ENCODE results near the gene CTBP2.

The CTBP2 gene

DNA sequence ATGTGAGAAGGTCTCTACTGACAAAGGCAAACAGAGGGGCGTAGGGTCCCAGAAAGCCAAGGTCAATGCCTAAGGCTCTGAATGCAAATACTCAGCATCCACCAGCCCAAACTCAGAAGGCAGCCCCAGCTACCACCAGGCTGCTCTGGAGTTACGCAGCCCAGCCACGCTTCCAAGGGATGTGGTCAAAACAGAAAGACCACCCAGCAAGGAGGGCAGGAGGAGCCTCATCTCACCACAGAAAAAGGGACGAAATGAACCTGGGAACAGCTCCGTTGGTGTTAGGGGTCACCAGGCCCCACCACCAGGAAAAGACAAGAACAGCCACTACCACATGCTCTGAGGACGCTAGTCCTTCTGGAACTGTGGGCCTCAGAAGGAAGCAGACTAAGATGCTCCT is 65.1 kb downstream of the CTBP2 start:
- TF ChIP-seq, protein P1, sequence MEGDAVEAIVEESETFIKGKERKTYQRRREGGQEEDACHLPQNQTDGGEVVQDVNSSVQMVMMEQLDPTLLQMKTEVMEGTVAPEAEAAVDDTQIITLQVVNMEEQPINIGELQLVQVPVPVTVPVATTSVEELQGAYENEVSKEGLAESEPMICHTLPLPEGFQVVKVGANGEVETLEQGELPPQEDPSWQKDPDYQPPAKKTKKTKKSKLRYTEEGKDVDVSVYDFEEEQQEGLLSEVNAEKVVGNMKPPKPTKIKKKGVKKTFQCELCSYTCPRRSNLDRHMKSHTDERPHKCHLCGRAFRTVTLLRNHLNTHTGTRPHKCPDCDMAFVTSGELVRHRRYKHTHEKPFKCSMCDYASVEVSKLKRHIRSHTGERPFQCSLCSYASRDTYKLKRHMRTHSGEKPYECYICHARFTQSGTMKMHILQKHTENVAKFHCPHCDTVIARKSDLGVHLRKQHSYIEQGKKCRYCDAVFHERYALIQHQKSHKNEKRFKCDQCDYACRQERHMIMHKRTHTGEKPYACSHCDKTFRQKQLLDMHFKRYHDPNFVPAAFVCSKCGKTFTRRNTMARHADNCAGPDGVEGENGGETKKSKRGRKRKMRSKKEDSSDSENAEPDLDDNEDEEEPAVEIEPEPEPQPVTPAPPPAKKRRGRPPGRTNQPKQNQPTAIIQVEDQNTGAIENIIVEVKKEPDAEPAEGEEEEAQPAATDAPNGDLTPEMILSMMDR (IDR thresholded peaks at IDR 0.05; ENCODE audit: insufficient read depth, low read depth, low read length, missing control alignments) = no peak
- no peak for DNase-seq (ENCODE audit: low read depth)
- no peak overlapping the region for H3K4me3 ChIP-seq (ENCODE audit: low read depth, low read length)

DNA sequence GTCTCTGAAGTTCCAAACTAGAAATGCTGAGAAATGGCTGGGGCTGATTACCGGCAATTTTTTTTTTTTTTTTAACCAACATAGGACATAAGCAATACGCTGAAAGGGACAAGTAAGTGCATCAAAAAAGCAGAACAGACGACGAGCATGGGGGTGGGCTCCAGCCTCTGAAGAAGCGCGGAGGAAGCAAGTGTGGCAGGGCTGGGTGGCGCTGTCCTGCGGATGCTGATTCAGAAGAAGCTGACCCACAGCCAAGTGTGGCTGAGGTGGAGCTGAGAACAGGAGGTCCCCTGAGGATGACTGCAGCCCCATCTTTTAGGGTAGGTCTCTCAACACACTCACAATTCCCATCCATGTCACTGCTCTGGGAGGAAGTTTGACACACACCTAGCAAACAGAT is 65.6 kb downstream of the CTBP2 start:
- DNase-seq (ENCODE audit: low read depth) = no peak
- H3K4me3 ChIP-seq (ENCODE audit: low read depth, low read length) = no peak overlapping the region
- TF ChIP-seq, protein P1 (IDR thresholded peaks at IDR 0.05; ENCODE audit: insufficient read depth, low read depth, low read length, missing control alignments) = no peak

DNA sequence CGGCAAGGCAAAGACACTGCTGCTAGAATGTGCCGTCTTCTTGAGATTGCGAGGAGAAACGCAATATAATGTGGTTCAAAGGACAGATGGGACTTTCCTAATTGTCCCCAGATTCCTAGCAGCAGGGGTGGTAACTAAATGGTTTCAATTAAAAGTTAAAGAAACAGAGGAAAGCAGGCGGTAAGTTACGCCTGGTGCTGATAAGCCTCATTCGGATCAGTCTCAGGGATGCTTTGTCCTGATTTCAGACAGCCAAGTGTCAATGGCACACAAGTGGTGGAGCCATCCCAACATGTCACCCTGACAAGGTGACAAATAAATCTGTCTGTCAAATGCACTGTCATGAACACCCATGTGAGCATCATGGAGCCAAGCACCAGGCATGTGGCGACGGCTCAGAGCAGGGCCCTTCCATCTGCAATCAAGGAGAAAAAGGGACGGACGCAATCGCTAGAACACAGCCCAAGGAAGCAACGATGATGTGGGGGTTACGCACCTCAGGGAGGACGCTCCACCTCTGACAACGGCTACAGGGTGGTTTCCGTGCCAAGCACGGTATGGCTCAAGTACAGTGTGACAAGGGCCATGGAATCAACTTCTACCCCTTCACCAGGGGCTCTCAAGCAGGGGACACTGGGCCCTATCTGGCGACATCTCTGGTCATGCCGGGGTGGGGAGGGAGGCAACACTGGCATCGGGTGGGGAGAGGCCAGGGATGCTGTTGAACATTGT is 66.2 kb downstream of the CTBP2 start:
- no peak for DNase-seq (ENCODE audit: low read depth)
- TF ChIP-seq, protein P1 (IDR thresholded peaks at IDR 0.05; ENCODE audit: insufficient read depth, low read depth, low read length, missing control alignments) = no peak
- no peak overlapping the region for H3K4me3 ChIP-seq (ENCODE audit: low read depth, low read length)

DNA sequence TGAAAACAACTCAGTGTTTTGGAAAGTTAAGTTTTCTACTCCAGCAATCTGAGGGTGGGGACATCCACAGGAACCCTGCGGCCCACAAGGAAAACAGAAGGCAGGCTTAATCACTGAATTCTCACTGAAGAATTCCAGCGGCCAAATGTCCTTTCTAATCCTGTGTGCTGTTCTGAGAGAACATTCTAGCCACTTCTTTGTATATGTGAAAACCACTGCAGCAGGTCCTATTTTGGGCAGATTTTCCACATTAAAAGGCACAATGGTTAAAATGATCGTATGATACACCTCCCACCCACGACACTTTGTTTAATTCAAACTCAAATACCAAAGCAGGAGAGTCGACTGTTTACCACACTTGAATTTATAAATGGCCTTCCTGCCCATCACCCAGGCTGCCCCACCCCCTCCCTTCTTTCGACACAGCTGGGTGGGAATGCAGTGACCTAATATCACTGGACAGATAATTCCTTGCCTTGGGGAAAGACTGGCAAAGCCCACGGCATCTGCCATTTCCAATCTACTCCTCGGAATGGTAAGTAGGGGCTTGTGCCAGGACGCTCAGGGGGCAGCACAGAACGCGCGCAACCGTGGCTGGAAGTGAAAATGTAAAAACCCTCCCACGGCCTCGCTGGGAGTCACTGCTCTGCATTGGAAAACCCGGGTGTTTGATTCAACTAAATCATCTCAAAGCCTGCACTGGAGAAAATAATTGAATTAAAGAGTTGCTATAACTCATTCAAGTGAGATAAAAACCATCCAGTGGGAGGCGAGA is 67.0 kb downstream of the CTBP2 start:
- TF ChIP-seq, protein P1 (IDR thresholded peaks at IDR 0.05; ENCODE audit: insufficient read depth, low read depth, low read length, missing control alignments) = no peak
- no peak overlapping the region for H3K4me3 ChIP-seq (ENCODE audit: low read depth, low read length)
- DNase-seq (ENCODE audit: low read depth) = no peak

DNA sequence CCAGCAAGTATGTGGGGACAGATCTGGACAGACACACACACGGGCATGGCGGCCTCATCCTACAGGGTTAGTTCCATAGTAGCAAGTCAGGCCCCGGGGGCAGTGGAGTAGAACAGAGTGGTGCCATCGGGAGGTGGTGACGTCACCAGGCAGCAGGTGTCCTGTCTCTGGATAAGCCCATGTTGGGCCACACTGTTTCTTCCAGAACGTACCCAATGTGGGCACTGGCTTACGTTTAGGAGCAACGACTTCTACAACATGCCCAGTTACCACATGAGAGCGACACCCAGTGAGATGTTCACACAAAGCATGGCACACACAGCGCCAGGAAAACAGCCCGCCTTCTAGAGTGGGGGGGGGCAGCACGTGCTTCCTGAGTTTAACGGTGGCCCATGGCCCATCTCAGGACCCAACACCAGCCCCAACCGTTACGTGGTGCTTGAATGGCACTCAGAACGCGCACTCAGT is 67.8 kb downstream of the CTBP2 start:
- TF ChIP-seq, protein P1 (IDR thresholded peaks at IDR 0.05; ENCODE audit: insufficient read depth, low read depth, low read length, missing control alignments) = no peak

DNA sequence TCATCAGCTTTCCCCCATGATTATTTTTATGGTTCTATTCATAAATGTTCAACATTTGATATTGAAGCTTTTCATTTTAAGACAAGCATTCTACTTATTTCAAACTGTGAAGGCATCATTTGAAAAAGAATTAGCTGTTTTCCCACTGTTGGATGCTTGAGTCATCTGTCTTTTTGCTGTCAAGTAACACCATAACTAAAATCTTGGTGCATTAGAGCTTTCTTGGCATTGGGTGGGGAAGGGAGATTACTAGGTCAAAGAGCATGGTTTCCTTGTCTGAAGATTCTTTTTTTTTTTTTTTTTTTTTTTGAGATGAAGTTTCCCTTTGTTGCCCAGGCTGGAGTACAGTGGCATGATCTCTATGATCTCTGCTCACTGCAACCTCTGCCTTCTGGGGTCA is 68.5 kb downstream of the CTBP2 start:
- no peak for DNase-seq (ENCODE audit: low read depth)
- TF ChIP-seq, protein P1 (IDR thresholded peaks at IDR 0.05; ENCODE audit: insufficient read depth, low read depth, low read length, missing control alignments) = no peak
- H3K4me3 ChIP-seq (ENCODE audit: low read depth, low read length) = no peak overlapping the region

More for the DNA sequence above, 67.8 kb downstream of the CTBP2 start:
- no peak overlapping the region for H3K4me3 ChIP-seq (ENCODE audit: low read depth, low read length)
- DNase-seq (ENCODE audit: low read depth) = no peak

All from GM12865 (cell line).